ENCODE measurements around the gene JMJD7. TPM values are rescaled to one million over a fixed set of nuclear protein-coding genes. Genes with fewer than 3 reads are reported as not detected.

JMJD7 gene
- total RNA-seq, 1 experiment from 2014 or later, result 9.2 TPM

GRCh38 chr15:41843571-41843970, 15.7 kb downstream of the JMJD7 start:
- no peak for DNase-seq (ENCODE audit: low spot score)

GRCh38 chr15:41844814-41845213, 16.9 kb downstream of the JMJD7 start:
- no peak for DNase-seq (ENCODE audit: low spot score)

- no peak for DNase-seq (ENCODE audit: low spot score)
Observed at GRCh38 chr15:41847206-41847605, 19.3 kb downstream of the JMJD7 start.

GRCh38 chr15:41847981-41848380, 20.1 kb downstream of the JMJD7 start:
- DNase-seq (ENCODE audit: low spot score), result no peak

- DNase-seq (ENCODE audit: low spot score), result no peak
Observed at GRCh38 chr15:41848631-41849030, 20.7 kb downstream of the JMJD7 start.

- DNase-seq (ENCODE audit: low spot score), result no peak
Observed at GRCh38 chr15:41849204-41849603, 21.3 kb downstream of the JMJD7 start.

- DNase-seq (ENCODE audit: low spot score), result no peak
Observed at GRCh38 chr15:41849861-41850260, 22.0 kb downstream of the JMJD7 start.

- DNase-seq (ENCODE audit: low spot score), result no peak
Observed at GRCh38 chr15:41850482-41851166, 22.7 kb downstream of the JMJD7 start.

GRCh38 chr15:41851167-41851523, 23.3 kb downstream of the JMJD7 start:
- DNase-seq (ENCODE audit: low spot score), result no peak

GRCh38 chr15:41851755-41852370, 24.0 kb downstream of the JMJD7 start:
- DNase-seq (ENCODE audit: low spot score), result no peak

- no peak for DNase-seq (ENCODE audit: low spot score)
Observed at GRCh38 chr15:41852736-41853590, 25.1 kb downstream of the JMJD7 start.

- DNase-seq (ENCODE audit: low spot score), result no peak
Observed at GRCh38 chr15:41853831-41854230, 25.9 kb downstream of the JMJD7 start.

GRCh38 chr15:41854443-41854842, 26.6 kb downstream of the JMJD7 start:
- no peak for DNase-seq (ENCODE audit: low spot score)

- no peak for DNase-seq (ENCODE audit: low spot score)
Observed at GRCh38 chr15:41855261-41855961, 27.5 kb downstream of the JMJD7 start.

GRCh38 chr15:41856262-41856661, 28.4 kb downstream of the JMJD7 start:
- DNase-seq (ENCODE audit: low spot score), result no peak

- no peak for DNase-seq (ENCODE audit: low spot score)
Observed at GRCh38 chr15:41856716-41857115, 28.8 kb downstream of the JMJD7 start.

GRCh38 chr15:41857316-41857715, 29.4 kb downstream of the JMJD7 start:
- DNase-seq (ENCODE audit: low spot score), result no peak

- no peak for DNase-seq (ENCODE audit: low spot score)
Observed at GRCh38 chr15:41858756-41859155, 30.9 kb downstream of the JMJD7 start.

- DNase-seq (ENCODE audit: low spot score), result no peak
Observed at GRCh38 chr15:41860049-41860828, 32.3 kb downstream of the JMJD7 start.

- no peak for DNase-seq (ENCODE audit: low spot score)
Observed at GRCh38 chr15:41861736-41862356, 34.0 kb downstream of the JMJD7 start.

Data from H4 (cell line).